NCI-H82 treated with DMSO at 0.1 percent for 48 hours (cell line): Measurements from ENCODE around the gene RDH12.
"Not testable (repeated sequence)": the region's sequence is repeated elsewhere in the genome, so short reads cannot be mapped to it uniquely, and the experiment has no call there.

Source experiments
- DNase-seq: peaks from one replicate; lab custom pipeline; 2025; ENCODE audit not compliant: unreplicated experiment; lab: John Stamatoyannopoulos, UW

RDH12 gene

GRCh38 chr14:67704484-67705089 is 2.9 kb downstream of the RDH12 start:
- peak; percentile 72 for DNase-seq

GRCh38 chr14:67705211-67705610 is 3.5 kb downstream of the RDH12 start:
- DNase-seq, result no peak

- DNase-seq, result not testable (repeated sequence)
These were observed 7.7 kb downstream of the RDH12 start for GRCh38 chr14:67709346-67709745.

- DNase-seq, result not testable (repeated sequence)
These were observed 8.1 kb downstream of the RDH12 start for GRCh38 chr14:67709796-67710195.

GRCh38 chr14:67710209-67710608 is 8.5 kb downstream of the RDH12 start:
- DNase-seq, result no peak

GRCh38 chr14:67717048-67717447 is 15.4 kb downstream of the RDH12 start:
- DNase-seq, result no peak

- DNase-seq, result no peak
These were observed 16.6 kb downstream of the RDH12 start for GRCh38 chr14:67718265-67718664.

- DNase-seq, result not testable (repeated sequence)
These were observed 17.7 kb downstream of the RDH12 start for GRCh38 chr14:67719385-67719784.

GRCh38 chr14:67719866-67720265 is 18.2 kb downstream of the RDH12 start:
- no peak for DNase-seq

- DNase-seq, result no peak
These were observed 20.2 kb downstream of the RDH12 start for GRCh38 chr14:67721875-67722274.

- DNase-seq, result no peak
These were observed 20.6 kb downstream of the RDH12 start for GRCh38 chr14:67722293-67722692.

- no peak for DNase-seq
These were observed 23.5 kb downstream of the RDH12 start for GRCh38 chr14:67725171-67725570.

GRCh38 chr14:67727361-67727760 is 25.7 kb downstream of the RDH12 start:
- DNase-seq, result no peak

GRCh38 chr14:67728258-67728657 is 26.6 kb downstream of the RDH12 start:
- no peak for DNase-seq

GRCh38 chr14:67729072-67729885 is 27.6 kb downstream of the RDH12 start:
- no peak for DNase-seq

- no peak for DNase-seq
These were observed 31.9 kb downstream of the RDH12 start for GRCh38 chr14:67733616-67734015.

- DNase-seq, result no peak
These were observed 33.0 kb downstream of the RDH12 start for GRCh38 chr14:67734675-67735074.

- no peak for DNase-seq
These were observed 33.9 kb downstream of the RDH12 start for GRCh38 chr14:67735336-67736147.

- DNase-seq, result no peak
These were observed 35.1 kb downstream of the RDH12 start for GRCh38 chr14:67736771-67737170.

- DNase-seq, result no peak
These were observed 37.2 kb downstream of the RDH12 start for GRCh38 chr14:67738740-67739504.

GRCh38 chr14:67744046-67744445 is 42.4 kb downstream of the RDH12 start:
- no peak for DNase-seq
